Vagina (tissue), 2 donors: Measurements from ENCODE around the gene NTRK3. TPM values are rescaled to one million over a fixed set of nuclear protein-coding genes. Genes with fewer than 3 reads are reported as not detected.

Experiments
- DNase-seq, 2 donors: peaks; one replicate each; pipeline ENCODE4 v3.0.0-alpha.2; 2017; ENCODE audit errors: extremely low spot score in 2 of 2
- H3K27ac ChIP-seq: fragments of 200-600 bp; sonication (generic); one replicate; pipeline ENCODE4 v1.5.1; 2019
- H3K27me3 ChIP-seq: fragments of 200-600 bp; sonication (generic); one replicate; pipeline ENCODE4 v1.5.1; 2019
- H3K36me3 ChIP-seq, 2 donors: fragments of 200-600 bp; sonication (generic); one replicate each; pipeline ENCODE4 v1.5.1; 2017 to 2019
- H3K4me1 ChIP-seq: fragments of 200-600 bp; sonication (generic); one replicate; pipeline ENCODE4 v1.5.1; 2019
- H3K4me3 ChIP-seq, 2 donors: fragments of 200-600 bp; sonication (generic); 1 replicate in 1 of 2; 2 replicates in 1 of 2; pipeline ENCODE4 v1.5.1; 2016 to 2019
- H3K9me3 ChIP-seq: fragments of 200-600 bp; sonication (generic); one replicate; pipeline ENCODE4 v1.5.1; 2019
- POLR2A ChIP-seq, 2 donors: fragments of 450-650 bp; IDR thresholded peaks; one replicate each; pipeline ENCODE4 v1.6.1; 2017; ENCODE audit warnings: antibody characterized with exemption in 2 of 2, mild to moderate bottlenecking in 2 of 2, moderate library complexity in 2 of 2
- POLR2AphosphoS5 ChIP-seq, 2 donors: sonication (generic); formaldehyde crosslinking; IDR thresholded peaks; one replicate each; pipeline ENCODE4 v1.9.0; 2017; ENCODE audit warnings: antibody characterized with exemption in 2 of 2, mild to moderate bottlenecking in 2 of 2, low read depth in 1 of 2; ENCODE audit not compliant: insufficient read depth in 1 of 2
- intact Hi-C: fragments of 100-400 bp; cut with DNase I; formaldehyde crosslinking; loops from one replicate; pipeline ENCODE4 v1.15.1; 2023
- total RNA-seq: library from RNA; depleted of rRNA; stranded (reverse); fragments of >200 nt; gene quantifications from one replicate; pipeline ENCODE4 v1.2.3, GENCODE V29; 2016
- TF ChIP-seq, protein P1 (sequence below), 3 experiments: fragments of 450-650 bp in 2 of 3; fragments of 200-600 bp in 1 of 3; sonication (generic) in 1 of 3; IDR thresholded peaks; one replicate each; pipeline ENCODE4 v1.5.1; 2017 to 2019; ENCODE audit warnings: antibody characterized with exemption in 3 of 3, mild to moderate bottlenecking in 2 of 3, moderate library complexity in 2 of 3

The NTRK3 gene
- total RNA-seq, 1 donor from 2014 or later: 4.9 TPM

DNA sequence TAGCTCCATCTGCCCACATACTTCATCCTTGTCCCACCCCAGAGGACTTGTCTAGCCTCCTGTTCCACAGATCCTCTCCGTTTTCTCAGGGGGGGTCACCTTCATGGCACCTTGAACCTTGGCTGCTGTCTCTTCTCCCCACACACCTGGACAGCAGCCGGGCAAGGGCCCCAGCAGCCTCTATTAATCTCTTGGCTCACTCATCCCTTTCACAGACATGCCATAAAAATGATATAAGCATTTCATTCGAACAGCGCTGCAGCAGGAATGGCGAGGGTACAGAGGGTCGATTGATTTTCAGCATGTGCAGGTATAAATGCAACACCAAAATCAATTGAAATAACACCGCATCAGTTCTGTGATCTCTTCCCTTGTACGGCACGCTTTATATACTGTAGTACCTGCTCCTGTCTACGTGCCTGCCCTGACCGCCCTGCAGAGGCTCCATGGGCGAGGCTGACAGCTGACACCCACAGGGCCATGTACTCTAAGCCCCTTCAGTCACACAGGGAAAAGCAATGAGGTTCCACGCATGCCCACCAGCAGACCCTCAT is 209.9 kb downstream of the NTRK3 start:
- Histone ChIP-seq H3K4me3 (no peak overlapping the region), H3K4me1 (peaks cover 10% of the 10 kb centered on the region), H3K27me3 (no peaks in the 10 kb centered on the region), H3K36me3 (no peaks in the 10 kb centered on the region), H3K27ac (no peak overlapping the region), H3K9me3 (no peaks in the 10 kb centered on the region)
- TF ChIP-seq, protein P1, sequence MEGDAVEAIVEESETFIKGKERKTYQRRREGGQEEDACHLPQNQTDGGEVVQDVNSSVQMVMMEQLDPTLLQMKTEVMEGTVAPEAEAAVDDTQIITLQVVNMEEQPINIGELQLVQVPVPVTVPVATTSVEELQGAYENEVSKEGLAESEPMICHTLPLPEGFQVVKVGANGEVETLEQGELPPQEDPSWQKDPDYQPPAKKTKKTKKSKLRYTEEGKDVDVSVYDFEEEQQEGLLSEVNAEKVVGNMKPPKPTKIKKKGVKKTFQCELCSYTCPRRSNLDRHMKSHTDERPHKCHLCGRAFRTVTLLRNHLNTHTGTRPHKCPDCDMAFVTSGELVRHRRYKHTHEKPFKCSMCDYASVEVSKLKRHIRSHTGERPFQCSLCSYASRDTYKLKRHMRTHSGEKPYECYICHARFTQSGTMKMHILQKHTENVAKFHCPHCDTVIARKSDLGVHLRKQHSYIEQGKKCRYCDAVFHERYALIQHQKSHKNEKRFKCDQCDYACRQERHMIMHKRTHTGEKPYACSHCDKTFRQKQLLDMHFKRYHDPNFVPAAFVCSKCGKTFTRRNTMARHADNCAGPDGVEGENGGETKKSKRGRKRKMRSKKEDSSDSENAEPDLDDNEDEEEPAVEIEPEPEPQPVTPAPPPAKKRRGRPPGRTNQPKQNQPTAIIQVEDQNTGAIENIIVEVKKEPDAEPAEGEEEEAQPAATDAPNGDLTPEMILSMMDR (IDR thresholded peaks at IDR 0.05): no peak
- TF ChIP-seq POLR2A (IDR thresholded peaks at IDR 0.05): no peak
- TF ChIP-seq POLR2AphosphoS5 (IDR thresholded peaks at IDR 0.05; ENCODE audit: insufficient read depth in 1 of 2, low read depth in 1 of 2): no peak
- intact Hi-C loops: no loop called here
- DNase-seq: no peak

DNA sequence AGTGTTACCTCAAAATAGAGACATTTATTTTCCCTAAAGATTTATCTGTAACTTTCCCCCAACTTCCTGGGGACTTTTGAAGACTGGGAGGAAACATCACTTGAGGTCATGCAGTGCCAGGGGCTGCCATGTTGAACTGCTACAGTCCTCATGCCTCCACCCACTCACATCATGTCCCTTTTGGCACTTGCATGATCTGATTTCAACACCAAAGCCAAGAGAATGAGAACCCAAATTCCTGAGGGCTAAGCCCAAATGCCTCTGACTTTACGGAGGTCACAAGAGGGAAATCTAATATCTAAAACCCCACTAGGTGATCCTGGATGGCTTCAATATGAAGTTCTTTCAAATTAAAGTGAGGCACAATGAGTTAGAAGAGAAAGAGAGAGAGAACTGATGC is 213.1 kb downstream of the NTRK3 start:
- no peak for DNase-seq
- no peak overlapping the region for H3K4me3 ChIP-seq
- no peaks in the 10 kb centered on the region for H3K27me3 ChIP-seq
- H3K9me3 ChIP-seq: no peaks in the 10 kb centered on the region
- intact Hi-C loops: no loop called here
- peaks cover 10% of the 10 kb centered on the region for H3K4me1 ChIP-seq
- TF ChIP-seq POLR2A (IDR thresholded peaks at IDR 0.05): no peak
- TF ChIP-seq, protein P1 (IDR thresholded peaks at IDR 0.05): no peak
- no peak for TF ChIP-seq POLR2AphosphoS5 (IDR thresholded peaks at IDR 0.05; ENCODE audit: insufficient read depth in 1 of 2, low read depth in 1 of 2)
- H3K36me3 ChIP-seq: no peaks in the 10 kb centered on the region
- H3K27ac ChIP-seq: no peak overlapping the region

DNA sequence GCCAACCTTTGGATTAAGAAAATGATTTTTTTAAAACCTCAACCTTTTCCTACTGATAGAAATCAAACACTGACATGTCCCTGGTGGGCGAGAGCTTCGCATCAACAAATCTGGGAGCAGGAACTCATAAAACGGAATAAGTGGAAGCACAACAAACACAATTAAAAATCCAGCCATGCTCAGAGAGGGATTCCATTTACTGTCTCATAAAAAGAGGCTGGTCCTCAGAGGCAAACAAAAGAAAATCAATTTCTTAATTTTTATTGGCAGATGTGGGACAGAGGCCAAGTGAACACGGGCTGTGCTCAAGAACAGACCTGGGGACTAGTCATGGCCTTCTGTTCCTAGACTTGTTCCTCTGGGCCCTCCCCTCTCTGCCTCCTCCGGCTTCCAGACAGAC is 214.5 kb downstream of the NTRK3 start:
- intact Hi-C loops: no loop called here
- no peak overlapping the region for H3K27ac ChIP-seq

GRCh38 chr15:88040516-88040915 is 216.0 kb downstream of the NTRK3 start:
- Histone ChIP-seq H3K27me3 (no peaks in the 10 kb centered on the region), H3K9me3 (no peaks in the 10 kb centered on the region), H3K27ac (no peak overlapping the region), H3K4me3 (no peak overlapping the region), H3K4me1 (peaks cover 10% of the 10 kb centered on the region), H3K36me3 (no peaks in the 10 kb centered on the region)
- intact Hi-C loops: no loop called here
- no peak for DNase-seq
- TF ChIP-seq POLR2AphosphoS5 (IDR thresholded peaks at IDR 0.05; ENCODE audit: insufficient read depth in 1 of 2, low read depth in 1 of 2) (no peak), POLR2A (IDR thresholded peaks at IDR 0.05) (no peak)
- TF ChIP-seq, protein P1 (IDR thresholded peaks at IDR 0.05): no peak

More for the DNA sequence above, 214.5 kb downstream of the NTRK3 start:
- TF ChIP-seq, protein P1 (IDR thresholded peaks at IDR 0.05): no peak
- TF ChIP-seq POLR2AphosphoS5 (IDR thresholded peaks at IDR 0.05; ENCODE audit: insufficient read depth in 1 of 2, low read depth in 1 of 2) (no peak), POLR2A (IDR thresholded peaks at IDR 0.05) (no peak)
- peaks cover 10% of the 10 kb centered on the region for H3K4me1 ChIP-seq
- H3K9me3 ChIP-seq: no peaks in the 10 kb centered on the region
- no peaks in the 10 kb centered on the region for H3K27me3 ChIP-seq
- H3K4me3 ChIP-seq: no peak overlapping the region
- DNase-seq: no peak
- H3K36me3 ChIP-seq: no peaks in the 10 kb centered on the region

DNA sequence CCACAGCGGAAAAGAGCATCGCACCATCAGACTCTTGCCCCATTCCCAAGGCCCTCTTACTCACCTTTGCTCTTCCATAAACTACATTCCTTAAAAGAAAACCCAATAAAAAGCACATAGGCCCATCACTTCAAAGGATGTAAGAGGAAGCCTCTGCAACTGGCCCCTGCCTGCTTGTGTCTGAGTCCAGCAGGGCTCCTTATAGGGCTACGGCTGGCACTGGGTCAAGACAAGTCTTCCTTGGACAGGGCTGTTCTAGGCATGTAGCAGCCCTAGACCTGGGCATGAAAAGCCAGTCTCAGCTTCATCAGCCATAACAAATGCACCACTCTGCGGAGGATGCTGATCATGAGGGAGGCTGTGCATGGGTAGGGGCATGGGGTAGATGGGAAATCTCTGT is 218.3 kb downstream of the NTRK3 start:
- no peaks in the 10 kb centered on the region for H3K9me3 ChIP-seq
- H3K27me3 ChIP-seq: no peaks in the 10 kb centered on the region
- H3K27ac ChIP-seq: no peak overlapping the region
- intact Hi-C loops: no loop called here
- peaks cover 10% of the 10 kb centered on the region for H3K4me1 ChIP-seq
- no peak for DNase-seq
- no peaks in the 10 kb centered on the region for H3K36me3 ChIP-seq
- TF ChIP-seq POLR2A (IDR thresholded peaks at IDR 0.05) (no peak), POLR2AphosphoS5 (IDR thresholded peaks at IDR 0.05; ENCODE audit: insufficient read depth in 1 of 2, low read depth in 1 of 2) (no peak)
- TF ChIP-seq, protein P1 (IDR thresholded peaks at IDR 0.05): no peak
- H3K4me3 ChIP-seq: no peak overlapping the region
